Naive B cell (primary cell): ENCODE data around the gene C18orf63. TPM values are rescaled to one million over a fixed set of nuclear protein-coding genes. Genes with fewer than 3 reads are reported as not detected.

Experiments used
- ATAC-seq, 2 donors: fragments of 150-1000 bp; cut with Tn5 transposase; 2 replicates each; pipeline ENCODE4 v1.10.0; 2021; ENCODE audit warnings: low read depth in 2 of 2, mild to moderate bottlenecking in 2 of 2, moderate library complexity in 2 of 2
- DNase-seq: peaks from one replicate; pipeline ENCODE4 v3.0.0; 2022
- H3K27ac Mint-ChIP-seq, 6 donors: one replicate each; pipeline ENCODE4 v1.8.0; 2020 to 2022; ENCODE audit warnings: mild to moderate bottlenecking in 6 of 6, mixed read lengths in 6 of 6, moderate library complexity in 5 of 6, inconsistent platforms in 2 of 6
- H3K27me3 Mint-ChIP-seq, 3 donors: one replicate each; pipeline ENCODE4 v1.8.0; 2021 to 2022; ENCODE audit warnings: mixed read lengths in 3 of 3, mild to moderate bottlenecking in 1 of 3
- H3K36me3 Mint-ChIP-seq, 2 donors: one replicate each; pipeline ENCODE4 v1.8.0; 2020 to 2022; ENCODE audit warnings: mixed read lengths in 2 of 2, inconsistent platforms in 1 of 2, mild to moderate bottlenecking in 1 of 2
- H3K4me1 Mint-ChIP-seq, 3 donors: one replicate each; pipeline ENCODE4 v1.8.0; 2020 to 2022; ENCODE audit warnings: mixed read lengths in 3 of 3, inconsistent platforms in 1 of 3, mild to moderate bottlenecking in 1 of 3, moderate library complexity in 1 of 3
- H3K4me3 Mint-ChIP-seq, 8 donors: one replicate each; pipeline ENCODE4 v1.8.0; 2020 to 2022; ENCODE audit warnings: mild to moderate bottlenecking in 8 of 8, mixed read lengths in 8 of 8, moderate library complexity in 8 of 8, inconsistent platforms in 2 of 8
- H3K9me3 Mint-ChIP-seq, 7 donors: one replicate each; pipeline ENCODE4 v1.8.0; 2020 to 2022; ENCODE audit warnings: mixed read lengths in 7 of 7, mild to moderate bottlenecking in 5 of 7, inconsistent platforms in 2 of 7, moderate library complexity in 1 of 7
- polyA plus RNA-seq, 6 donors: library from polyadenylated mRNA; unstranded; fragments of 300-500 nt; fragmentation: Illumina TruSeq; gene quantifications; one replicate each; pipeline ENCODE4 v1.2.3, GENCODE V29; 2021; ENCODE audit warnings: low read depth in 6 of 6

Gene C18orf63
- polyA plus RNA-seq, 6 donors from 2014 or later: not detected

DNA sequence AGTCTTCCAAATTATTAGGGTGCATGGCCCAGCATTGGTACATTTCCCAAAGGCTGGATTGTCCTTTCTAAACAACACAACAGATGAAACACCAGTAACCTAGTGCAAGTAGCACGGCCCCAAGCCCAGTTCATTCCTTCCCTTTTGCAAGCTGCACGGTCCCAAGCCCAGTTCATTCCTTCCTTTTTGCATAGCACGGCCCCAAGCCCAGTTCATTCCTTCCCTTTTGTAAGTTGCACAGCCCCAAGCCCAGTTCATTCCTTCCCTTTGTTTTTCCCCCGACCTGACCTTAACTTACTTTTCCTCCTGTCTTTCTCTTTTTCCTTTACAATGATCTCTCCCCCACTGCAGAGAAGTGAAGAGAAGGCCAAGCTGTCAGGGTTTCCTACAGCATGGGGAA, 60.9 kb downstream of the C18orf63 start:
- no peak for DNase-seq
- H3K9me3 Mint-ChIP-seq: peaks cover 0 to 2% (median 0%) of the 10 kb centered on the region in 7 donors
- peaks cover 0 to 9% (median 9%) of the 10 kb centered on the region in 3 donors for H3K4me1 Mint-ChIP-seq
- H3K36me3 Mint-ChIP-seq: no peaks in the 10 kb centered on the region
- H3K27me3 Mint-ChIP-seq: peaks cover 0 to 9% (median 0%) of the 10 kb centered on the region in 3 donors
- no peak for ATAC-seq
- peak overlapping the region in 1 of 8 donors; percentile 24 for H3K4me3 Mint-ChIP-seq
- H3K27ac Mint-ChIP-seq: no peak overlapping the region

- ATAC-seq (no peak), DNase-seq (no peak)
- H3K4me1 Mint-ChIP-seq: peaks cover 0 to 9% (median 9%) of the 10 kb centered on the region in 3 donors
- no peaks in the 10 kb centered on the region for H3K36me3 Mint-ChIP-seq
- peaks cover 0 to 2% (median 0%) of the 10 kb centered on the region in 7 donors for H3K9me3 Mint-ChIP-seq
- no peak overlapping the region for H3K4me3 Mint-ChIP-seq
- no peak overlapping the region for H3K27ac Mint-ChIP-seq
- no peaks in the 10 kb centered on the region for H3K27me3 Mint-ChIP-seq
Observed at GRCh38 chr18:74377776-74378175, 62.1 kb downstream of the C18orf63 start.

- Mint-ChIP-seq H3K36me3 (no peaks in the 10 kb centered on the region), H3K27me3 (no peaks in the 10 kb centered on the region), H3K4me1 (peaks cover 0 to 9% (median 9%) of the 10 kb centered on the region in 3 donors), H3K9me3 (peaks cover 0 to 2% (median 0%) of the 10 kb centered on the region in 7 donors), H3K27ac (peak overlapping the region in 2 of 6 donors; percentile 2 to 22), H3K4me3 (peak overlapping the region in 1 of 8 donors; percentile 56)
- ATAC-seq: no peak
- DNase-seq: no peak
Observed at GRCh38 chr18:74378179-74378682, 62.6 kb downstream of the C18orf63 start.

DNA sequence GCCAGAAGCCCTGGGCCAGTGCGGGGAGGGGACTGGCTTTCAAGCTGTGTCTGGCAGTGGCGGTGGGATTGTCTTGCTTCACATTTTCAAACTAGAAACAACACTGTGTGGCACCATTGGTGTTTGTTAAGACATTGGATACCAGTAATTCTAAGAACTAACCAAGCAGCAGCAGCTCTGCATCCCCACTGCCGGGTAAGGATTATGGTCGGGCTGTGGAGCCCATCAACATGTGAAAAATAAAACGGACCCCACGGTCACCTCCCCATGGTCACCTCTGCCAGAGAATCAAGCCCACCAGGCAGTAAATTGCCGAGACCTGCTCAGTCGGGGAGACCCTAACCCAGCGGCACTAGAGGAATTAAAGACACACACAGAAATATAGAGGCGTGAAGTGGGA, 65.3 kb downstream of the C18orf63 start:
- Mint-ChIP-seq H3K27me3 (no peaks in the 10 kb centered on the region), H3K9me3 (peaks cover 0 to 2% (median 0%) of the 10 kb centered on the region in 7 donors), H3K4me3 (no peak overlapping the region), H3K27ac (no peak overlapping the region), H3K36me3 (no peaks in the 10 kb centered on the region), H3K4me1 (peaks cover 0 to 9% (median 9%) of the 10 kb centered on the region in 3 donors)
- no peak for DNase-seq
- ATAC-seq: no peak

GRCh38 chr18:74381621-74382295, 66.1 kb downstream of the C18orf63 start:
- Mint-ChIP-seq H3K27ac (no peak overlapping the region), H3K4me1 (peaks cover 0 to 9% (median 9%) of the 10 kb centered on the region in 3 donors)

DNA sequence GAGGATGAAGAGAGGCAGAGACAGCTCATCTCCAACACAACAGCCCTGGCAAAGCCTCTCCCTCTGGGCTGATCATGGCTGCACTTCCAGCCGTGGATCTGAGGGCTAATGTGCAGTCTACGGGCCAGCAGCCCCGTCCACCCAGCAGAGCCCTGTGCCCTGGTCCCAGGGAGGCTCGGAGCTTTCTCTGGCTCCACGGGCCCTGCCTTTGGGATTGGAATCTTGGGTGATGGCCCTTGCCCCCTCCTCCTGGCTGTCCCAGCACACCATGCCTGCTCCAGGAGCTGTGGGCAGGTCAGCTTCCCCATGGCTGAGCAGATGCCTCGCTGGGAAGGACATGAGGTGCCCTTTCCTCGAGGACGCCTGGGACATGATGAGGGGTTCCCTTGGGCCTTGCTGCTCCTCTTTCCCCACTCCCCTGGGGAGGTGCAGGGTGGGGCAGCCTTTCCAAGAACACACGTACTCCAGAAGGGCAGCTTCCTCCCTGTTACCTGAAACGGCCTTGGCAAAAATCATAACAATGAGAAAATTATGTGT, 66.9 kb downstream of the C18orf63 start:
- H3K36me3 Mint-ChIP-seq: no peaks in the 10 kb centered on the region
- H3K27me3 Mint-ChIP-seq: peaks cover 0 to 9% (median 5%) of the 10 kb centered on the region in 3 donors
- DNase-seq (no peak), ATAC-seq (no peak)
- no peak overlapping the region for H3K4me3 Mint-ChIP-seq
- peaks cover 0 to 2% (median 0%) of the 10 kb centered on the region in 7 donors for H3K9me3 Mint-ChIP-seq
- H3K4me1 Mint-ChIP-seq: peaks cover 0 to 9% (median 9%) of the 10 kb centered on the region in 3 donors
- no peak overlapping the region for H3K27ac Mint-ChIP-seq

More at GRCh38 chr18:74381621-74382295, 66.1 kb downstream of the C18orf63 start:
- no peak for DNase-seq
- Mint-ChIP-seq H3K27me3 (peaks cover 0 to under 1% (median 0%) of the 10 kb centered on the region in 3 donors), H3K9me3 (peaks cover 0 to 2% (median 0%) of the 10 kb centered on the region in 7 donors), H3K4me3 (no peak overlapping the region), H3K36me3 (no peaks in the 10 kb centered on the region)
- ATAC-seq: no peak

DNA sequence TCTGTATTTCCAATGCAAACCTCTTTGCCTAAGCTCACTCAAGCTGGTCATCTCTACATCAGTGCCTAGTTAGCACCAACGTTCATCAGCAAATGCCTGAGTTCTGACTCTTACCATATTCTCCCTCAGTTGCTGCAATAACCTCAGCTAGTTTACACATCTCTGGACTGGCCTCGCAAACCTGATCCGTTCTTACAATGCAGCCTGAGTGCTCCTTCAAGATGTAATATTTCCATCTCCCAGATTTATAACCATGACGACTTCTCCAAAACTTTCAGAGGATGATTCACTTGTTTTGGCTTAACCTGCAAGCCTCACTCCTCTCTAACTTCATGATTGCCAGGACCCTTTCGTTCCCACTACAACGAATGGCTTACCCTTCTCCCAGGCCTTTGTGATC, 71.7 kb downstream of the C18orf63 start:
- no peaks in the 10 kb centered on the region for H3K36me3 Mint-ChIP-seq

GRCh38 chr18:74388227-74388626, 72.6 kb downstream of the C18orf63 start:
- DNase-seq: no peak
- no peak overlapping the region for H3K4me3 Mint-ChIP-seq
- no peaks in the 10 kb centered on the region for H3K9me3 Mint-ChIP-seq
- H3K27me3 Mint-ChIP-seq: peaks cover 0 to 22% (median 10%) of the 10 kb centered on the region in 3 donors
- H3K27ac Mint-ChIP-seq: no peak overlapping the region
- no peak for ATAC-seq
- no peaks in the 10 kb centered on the region for H3K4me1 Mint-ChIP-seq
- no peaks in the 10 kb centered on the region for H3K36me3 Mint-ChIP-seq

More for the DNA sequence above, 71.7 kb downstream of the C18orf63 start:
- DNase-seq (no peak), ATAC-seq (no peak)
- no peak overlapping the region for H3K4me3 Mint-ChIP-seq
- H3K27ac Mint-ChIP-seq: peak overlapping the region in 1 of 6 donors; percentile 23
- no peaks in the 10 kb centered on the region for H3K9me3 Mint-ChIP-seq
- no peaks in the 10 kb centered on the region for H3K4me1 Mint-ChIP-seq
- H3K27me3 Mint-ChIP-seq: peaks cover 0 to 14% (median 6%) of the 10 kb centered on the region in 3 donors

GRCh38 chr18:74389171-74389927, 73.7 kb downstream of the C18orf63 start:
- Mint-ChIP-seq H3K27ac (no peak overlapping the region), H3K4me3 (no peak overlapping the region), H3K9me3 (no peaks in the 10 kb centered on the region), H3K36me3 (no peaks in the 10 kb centered on the region), H3K4me1 (no peaks in the 10 kb centered on the region), H3K27me3 (peaks cover 0 to 31% (median 10%) of the 10 kb centered on the region in 3 donors)
- DNase-seq (no peak), ATAC-seq (no peak)

GRCh38 chr18:74389991-74390390, 74.4 kb downstream of the C18orf63 start:
- no peak overlapping the region for H3K4me3 Mint-ChIP-seq
- no peaks in the 10 kb centered on the region for H3K4me1 Mint-ChIP-seq
- peak overlapping the region in 1 of 6 donors; percentile 79 for H3K27ac Mint-ChIP-seq
- no peaks in the 10 kb centered on the region for H3K36me3 Mint-ChIP-seq
- ATAC-seq: no peak
- no peak for DNase-seq
- no peaks in the 10 kb centered on the region for H3K9me3 Mint-ChIP-seq
- peaks cover 0 to 36% (median 10%) of the 10 kb centered on the region in 3 donors for H3K27me3 Mint-ChIP-seq

DNA sequence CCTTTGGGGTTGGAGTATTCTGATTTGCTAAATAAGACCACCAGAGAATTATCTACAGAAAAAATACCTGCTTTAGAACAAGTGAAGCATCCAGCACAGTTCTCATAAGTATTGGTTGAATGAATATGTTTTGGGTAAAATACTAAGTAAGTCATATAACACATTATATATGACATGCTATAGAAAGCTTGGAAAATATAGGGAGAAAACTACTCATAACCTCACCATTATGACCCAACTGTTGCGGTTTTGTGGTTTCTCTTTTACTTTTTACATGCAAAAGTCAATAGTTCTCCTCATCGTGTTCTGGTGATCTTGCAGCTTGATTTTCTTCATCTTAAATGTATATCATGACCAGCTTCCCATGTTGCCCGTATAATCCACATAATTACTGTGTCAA, 75.3 kb downstream of the C18orf63 start:
- Mint-ChIP-seq H3K27ac (no peak overlapping the region), H3K36me3 (no peaks in the 10 kb centered on the region), H3K4me1 (no peaks in the 10 kb centered on the region), H3K9me3 (no peaks in the 10 kb centered on the region), H3K27me3 (peaks cover 0 to 36% (median 10%) of the 10 kb centered on the region in 3 donors), H3K4me3 (no peak overlapping the region)
- no peak for ATAC-seq
- no peak for DNase-seq

DNA sequence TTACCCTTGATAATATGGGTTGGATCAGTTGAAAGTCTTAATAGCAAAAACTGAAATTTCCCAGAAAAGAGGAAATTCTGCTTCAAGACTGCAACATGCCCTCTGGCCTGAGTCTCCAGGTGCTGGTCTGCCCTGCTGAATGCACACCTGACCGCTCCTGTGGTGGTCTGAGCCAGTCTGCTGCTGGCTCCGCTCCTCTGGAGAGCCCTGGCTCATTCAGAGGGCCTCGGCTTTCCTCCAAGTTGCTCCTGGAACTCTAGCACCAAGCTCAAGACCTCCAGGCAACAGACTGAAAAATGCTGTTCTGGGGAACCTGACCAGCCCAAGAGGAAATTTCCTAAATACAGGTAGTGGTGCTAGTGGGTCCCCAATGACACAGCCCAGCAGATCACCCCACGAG, 76.7 kb downstream of the C18orf63 start:
- H3K4me1 Mint-ChIP-seq: peaks cover 0 to 1% (median 0%) of the 10 kb centered on the region in 3 donors
- H3K27ac Mint-ChIP-seq: peak overlapping the region in 1 of 6 donors; percentile 33
- peaks cover 4 to 34% (median 8%) of the 10 kb centered on the region in 3 donors for H3K27me3 Mint-ChIP-seq
- H3K4me3 Mint-ChIP-seq: no peak overlapping the region
- H3K36me3 Mint-ChIP-seq: no peaks in the 10 kb centered on the region
- DNase-seq (no peak), ATAC-seq (no peak)
- H3K9me3 Mint-ChIP-seq: no peaks in the 10 kb centered on the region

- peaks cover 16 to 41% (median 17%) of the 10 kb centered on the region in 3 donors for H3K27me3 Mint-ChIP-seq
- peaks cover 0 to 10% (median 8%) of the 10 kb centered on the region in 3 donors for H3K4me1 Mint-ChIP-seq
- ATAC-seq (no peak), DNase-seq (no peak)
- H3K36me3 Mint-ChIP-seq: no peaks in the 10 kb centered on the region
- H3K9me3 Mint-ChIP-seq: no peaks in the 10 kb centered on the region
- H3K4me3 Mint-ChIP-seq: no peak overlapping the region
- H3K27ac Mint-ChIP-seq: peak overlapping the region in 1 of 6 donors; percentile 15
Observed at GRCh38 chr18:74395006-74395405, 79.4 kb downstream of the C18orf63 start.
